ENCODE data around the gene CCL4.

- TF ChIP-seq, protein P1, sequence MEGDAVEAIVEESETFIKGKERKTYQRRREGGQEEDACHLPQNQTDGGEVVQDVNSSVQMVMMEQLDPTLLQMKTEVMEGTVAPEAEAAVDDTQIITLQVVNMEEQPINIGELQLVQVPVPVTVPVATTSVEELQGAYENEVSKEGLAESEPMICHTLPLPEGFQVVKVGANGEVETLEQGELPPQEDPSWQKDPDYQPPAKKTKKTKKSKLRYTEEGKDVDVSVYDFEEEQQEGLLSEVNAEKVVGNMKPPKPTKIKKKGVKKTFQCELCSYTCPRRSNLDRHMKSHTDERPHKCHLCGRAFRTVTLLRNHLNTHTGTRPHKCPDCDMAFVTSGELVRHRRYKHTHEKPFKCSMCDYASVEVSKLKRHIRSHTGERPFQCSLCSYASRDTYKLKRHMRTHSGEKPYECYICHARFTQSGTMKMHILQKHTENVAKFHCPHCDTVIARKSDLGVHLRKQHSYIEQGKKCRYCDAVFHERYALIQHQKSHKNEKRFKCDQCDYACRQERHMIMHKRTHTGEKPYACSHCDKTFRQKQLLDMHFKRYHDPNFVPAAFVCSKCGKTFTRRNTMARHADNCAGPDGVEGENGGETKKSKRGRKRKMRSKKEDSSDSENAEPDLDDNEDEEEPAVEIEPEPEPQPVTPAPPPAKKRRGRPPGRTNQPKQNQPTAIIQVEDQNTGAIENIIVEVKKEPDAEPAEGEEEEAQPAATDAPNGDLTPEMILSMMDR (IDR thresholded peaks at IDR 0.05): no peak
- no peak for TF ChIP-seq POLR2AphosphoS5 (IDR thresholded peaks at IDR 0.05; ENCODE audit: low read depth, low read length)
- TF ChIP-seq, protein P2, sequence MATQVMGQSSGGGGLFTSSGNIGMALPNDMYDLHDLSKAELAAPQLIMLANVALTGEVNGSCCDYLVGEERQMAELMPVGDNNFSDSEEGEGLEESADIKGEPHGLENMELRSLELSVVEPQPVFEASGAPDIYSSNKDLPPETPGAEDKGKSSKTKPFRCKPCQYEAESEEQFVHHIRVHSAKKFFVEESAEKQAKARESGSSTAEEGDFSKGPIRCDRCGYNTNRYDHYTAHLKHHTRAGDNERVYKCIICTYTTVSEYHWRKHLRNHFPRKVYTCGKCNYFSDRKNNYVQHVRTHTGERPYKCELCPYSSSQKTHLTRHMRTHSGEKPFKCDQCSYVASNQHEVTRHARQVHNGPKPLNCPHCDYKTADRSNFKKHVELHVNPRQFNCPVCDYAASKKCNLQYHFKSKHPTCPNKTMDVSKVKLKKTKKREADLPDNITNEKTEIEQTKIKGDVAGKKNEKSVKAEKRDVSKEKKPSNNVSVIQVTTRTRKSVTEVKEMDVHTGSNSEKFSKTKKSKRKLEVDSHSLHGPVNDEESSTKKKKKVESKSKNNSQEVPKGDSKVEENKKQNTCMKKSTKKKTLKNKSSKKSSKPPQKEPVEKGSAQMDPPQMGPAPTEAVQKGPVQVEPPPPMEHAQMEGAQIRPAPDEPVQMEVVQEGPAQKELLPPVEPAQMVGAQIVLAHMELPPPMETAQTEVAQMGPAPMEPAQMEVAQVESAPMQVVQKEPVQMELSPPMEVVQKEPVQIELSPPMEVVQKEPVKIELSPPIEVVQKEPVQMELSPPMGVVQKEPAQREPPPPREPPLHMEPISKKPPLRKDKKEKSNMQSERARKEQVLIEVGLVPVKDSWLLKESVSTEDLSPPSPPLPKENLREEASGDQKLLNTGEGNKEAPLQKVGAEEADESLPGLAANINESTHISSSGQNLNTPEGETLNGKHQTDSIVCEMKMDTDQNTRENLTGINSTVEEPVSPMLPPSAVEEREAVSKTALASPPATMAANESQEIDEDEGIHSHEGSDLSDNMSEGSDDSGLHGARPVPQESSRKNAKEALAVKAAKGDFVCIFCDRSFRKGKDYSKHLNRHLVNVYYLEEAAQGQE (IDR thresholded peaks at IDR 0.05; ENCODE audit: insufficient read depth in 1 of 2, low read depth in 2 of 2, low read length in 1 of 2): no peak
- TF ChIP-seq SIN3A (IDR thresholded peaks at IDR 0.05; ENCODE audit: borderline replicate concordance, insufficient read depth, low read depth, low read length): no peak
- no peak for TF ChIP-seq TCF7L2 (IDR thresholded peaks at IDR 0.05; ENCODE audit: low read depth, low read length)
Measured at GRCh38 chr17:36092230-36092629, 11.4 kb upstream of the CCL4 start.
